Progenitor cell of endocrine pancreas (in vitro differentiated cells): Measurements from ENCODE around the gene TTC33. TPM values are rescaled to one million over a fixed set of nuclear protein-coding genes. Genes with fewer than 3 reads are reported as not detected.
"Not testable (repeated sequence)": the region's sequence is repeated elsewhere in the genome, so short reads cannot be mapped to it uniquely, and the experiment has no call there.

Experiments used
- DNase-seq: peaks from one replicate; pipeline ENCODE4 v3.0.0; 2021; ENCODE audit warnings: low spot score; ENCODE audit not compliant: unreplicated experiment
- H3K27ac Mint-ChIP-seq: 2 replicates; pipeline ENCODE4 v1.8.0; 2021; ENCODE audit warnings: mild to moderate bottlenecking, moderate library complexity, mixed read lengths
- H3K27me3 Mint-ChIP-seq: 2 replicates; pipeline ENCODE4 v1.8.0; 2021; ENCODE audit warnings: mixed read lengths
- H3K36me3 Mint-ChIP-seq: 2 replicates; pipeline ENCODE4 v1.8.0; 2022; ENCODE audit warnings: mixed read lengths; ENCODE audit not compliant: insufficient read depth
- H3K4me1 Mint-ChIP-seq: 2 replicates; pipeline ENCODE4 v1.8.0; 2021; ENCODE audit warnings: low read depth, mixed read lengths
- H3K4me3 Mint-ChIP-seq: 2 replicates; pipeline ENCODE4 v1.8.0; 2021; ENCODE audit warnings: low read depth, mild to moderate bottlenecking, moderate library complexity, mixed read lengths
- H3K9me3 Mint-ChIP-seq: 2 replicates; pipeline ENCODE4 v1.8.0; 2021; ENCODE audit warnings: low read depth, mixed read lengths
- total RNA-seq: library from RNA; stranded (reverse); gene quantifications from 2 replicates; pipeline ENCODE4 v1.2.1, GENCODE V29; 2021
- TF ChIP-seq, protein P1 (sequence below): fragments of 200-600 bp; sonication (generic); IDR thresholded peaks from one replicate; pipeline ENCODE4 v1.5.0; 2021; ENCODE audit warnings: antibody characterized with exemption, mild to moderate bottlenecking; ENCODE audit not compliant: unreplicated experiment

Gene TTC33
- total RNA-seq, 1 donor from 2014 or later, result 25.4 TPM

DNA sequence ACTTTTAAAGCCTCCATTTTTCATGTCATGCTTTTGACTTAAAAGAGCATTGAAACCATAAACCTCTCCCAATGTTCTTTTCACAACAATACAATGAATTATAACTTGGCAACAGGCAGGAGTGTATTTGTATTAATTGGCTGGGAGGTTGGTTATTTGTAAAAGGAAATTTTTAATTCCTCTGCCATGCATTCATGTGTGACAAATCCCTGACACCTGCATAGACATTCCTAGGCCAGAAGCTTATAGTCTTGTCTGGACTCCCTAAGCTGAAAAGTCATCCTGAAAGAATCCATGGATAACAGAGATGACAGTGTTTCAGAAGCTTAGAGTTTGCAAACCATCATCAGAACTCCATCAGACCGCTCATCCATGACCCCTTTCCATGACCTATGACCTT lies 152.4 kb downstream of the TTC33 start:
- Mint-ChIP-seq H3K27me3 (peaks cover 5% of the 10 kb centered on the region), H3K27ac (peak overlapping the region; percentile 36), H3K9me3 (no peaks in the 10 kb centered on the region), H3K4me1 (peaks cover 18% of the 10 kb centered on the region), H3K4me3 (no peak overlapping the region), H3K36me3 (no peaks in the 10 kb centered on the region)
- TF ChIP-seq, protein P1, sequence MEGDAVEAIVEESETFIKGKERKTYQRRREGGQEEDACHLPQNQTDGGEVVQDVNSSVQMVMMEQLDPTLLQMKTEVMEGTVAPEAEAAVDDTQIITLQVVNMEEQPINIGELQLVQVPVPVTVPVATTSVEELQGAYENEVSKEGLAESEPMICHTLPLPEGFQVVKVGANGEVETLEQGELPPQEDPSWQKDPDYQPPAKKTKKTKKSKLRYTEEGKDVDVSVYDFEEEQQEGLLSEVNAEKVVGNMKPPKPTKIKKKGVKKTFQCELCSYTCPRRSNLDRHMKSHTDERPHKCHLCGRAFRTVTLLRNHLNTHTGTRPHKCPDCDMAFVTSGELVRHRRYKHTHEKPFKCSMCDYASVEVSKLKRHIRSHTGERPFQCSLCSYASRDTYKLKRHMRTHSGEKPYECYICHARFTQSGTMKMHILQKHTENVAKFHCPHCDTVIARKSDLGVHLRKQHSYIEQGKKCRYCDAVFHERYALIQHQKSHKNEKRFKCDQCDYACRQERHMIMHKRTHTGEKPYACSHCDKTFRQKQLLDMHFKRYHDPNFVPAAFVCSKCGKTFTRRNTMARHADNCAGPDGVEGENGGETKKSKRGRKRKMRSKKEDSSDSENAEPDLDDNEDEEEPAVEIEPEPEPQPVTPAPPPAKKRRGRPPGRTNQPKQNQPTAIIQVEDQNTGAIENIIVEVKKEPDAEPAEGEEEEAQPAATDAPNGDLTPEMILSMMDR, result no peak
- no peak for DNase-seq

DNA sequence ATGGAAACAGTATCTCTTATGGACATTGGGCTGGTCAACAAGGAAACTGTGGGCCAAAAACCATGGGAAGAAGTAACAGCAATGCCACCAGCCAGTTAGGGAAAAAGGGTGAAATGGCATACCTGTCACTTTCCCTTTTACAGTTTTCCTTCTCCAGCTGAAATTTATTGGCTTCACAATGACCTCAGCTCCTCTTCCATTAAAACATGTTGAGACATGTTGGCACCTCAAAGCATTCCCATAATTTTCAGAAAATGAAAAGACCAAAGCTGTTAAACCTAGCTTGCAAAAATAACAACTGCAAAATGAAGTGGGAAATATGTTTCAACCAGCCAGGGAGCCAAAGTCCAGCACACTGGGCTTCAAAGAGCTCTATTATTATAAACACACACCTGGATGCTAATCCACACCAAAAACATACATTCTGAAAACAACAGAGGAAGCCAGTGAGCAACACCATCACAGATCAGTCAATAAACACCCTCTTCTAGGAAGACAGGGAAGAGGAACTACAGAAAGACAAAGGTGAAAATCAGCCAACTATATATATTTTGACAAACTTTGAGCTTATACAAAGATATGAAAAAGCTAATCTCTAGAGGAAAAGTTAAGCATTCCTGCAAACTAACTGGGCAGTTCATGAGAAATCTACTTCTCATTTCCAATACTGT lies 154.4 kb downstream of the TTC33 start:
- H3K27ac Mint-ChIP-seq, result no peak overlapping the region
- no peaks in the 10 kb centered on the region for H3K9me3 Mint-ChIP-seq
- TF ChIP-seq, protein P1, result no peak
- H3K4me1 Mint-ChIP-seq, result peaks cover 18% of the 10 kb centered on the region
- peaks cover 11% of the 10 kb centered on the region for H3K27me3 Mint-ChIP-seq
- H3K36me3 Mint-ChIP-seq, result no peaks in the 10 kb centered on the region
- DNase-seq, result no peak
- H3K4me3 Mint-ChIP-seq, result no peak overlapping the region

- H3K9me3 Mint-ChIP-seq, result no peaks in the 10 kb centered on the region
- no peak for DNase-seq
- no peak overlapping the region for H3K27ac Mint-ChIP-seq
- H3K4me3 Mint-ChIP-seq, result no peak overlapping the region
- H3K36me3 Mint-ChIP-seq, result no peaks in the 10 kb centered on the region
- H3K4me1 Mint-ChIP-seq, result peaks cover 18% of the 10 kb centered on the region
- TF ChIP-seq, protein P1, result no peak
- H3K27me3 Mint-ChIP-seq, result peaks cover 11% of the 10 kb centered on the region
These were observed 155.4 kb downstream of the TTC33 start for GRCh38 chr5:40600383-40600782.

DNA sequence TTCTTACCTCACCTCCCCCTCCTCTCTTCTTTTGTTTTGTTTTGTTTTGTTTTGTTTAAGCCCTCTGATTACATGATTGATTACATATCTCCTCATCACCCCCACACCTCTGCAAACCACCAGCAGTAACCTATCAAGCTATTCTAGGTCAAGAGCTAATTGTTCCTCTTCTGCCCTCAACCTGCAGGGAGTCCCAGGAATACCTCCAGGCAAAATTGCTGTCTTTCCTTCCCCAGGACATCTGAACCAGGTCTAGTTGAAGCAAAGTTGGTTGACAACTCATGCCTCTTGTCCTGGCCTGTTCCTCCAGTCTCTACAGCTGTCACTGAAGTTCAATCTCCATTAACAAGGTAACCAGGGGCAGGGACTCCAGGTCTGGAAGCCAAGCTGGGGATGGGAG lies 156.1 kb downstream of the TTC33 start:
- no peak overlapping the region for H3K27ac Mint-ChIP-seq
- no peaks in the 10 kb centered on the region for H3K9me3 Mint-ChIP-seq
- TF ChIP-seq, protein P1, result no peak
- H3K4me1 Mint-ChIP-seq, result peaks cover 18% of the 10 kb centered on the region
- peaks cover 13% of the 10 kb centered on the region for H3K27me3 Mint-ChIP-seq
- H3K4me3 Mint-ChIP-seq, result no peak overlapping the region
- H3K36me3 Mint-ChIP-seq, result no peaks in the 10 kb centered on the region
- no peak for DNase-seq

GRCh38 chr5:40594811-40595210 lies 160.9 kb downstream of the TTC33 start:
- no peak for DNase-seq
- H3K27ac Mint-ChIP-seq, result no peak overlapping the region
- peaks cover 7% of the 10 kb centered on the region for H3K4me1 Mint-ChIP-seq
- peaks cover 7% of the 10 kb centered on the region for H3K9me3 Mint-ChIP-seq
- TF ChIP-seq, protein P1, result no peak
- no peak overlapping the region for H3K4me3 Mint-ChIP-seq
- peaks cover 13% of the 10 kb centered on the region for H3K27me3 Mint-ChIP-seq
- no peaks in the 10 kb centered on the region for H3K36me3 Mint-ChIP-seq

DNA sequence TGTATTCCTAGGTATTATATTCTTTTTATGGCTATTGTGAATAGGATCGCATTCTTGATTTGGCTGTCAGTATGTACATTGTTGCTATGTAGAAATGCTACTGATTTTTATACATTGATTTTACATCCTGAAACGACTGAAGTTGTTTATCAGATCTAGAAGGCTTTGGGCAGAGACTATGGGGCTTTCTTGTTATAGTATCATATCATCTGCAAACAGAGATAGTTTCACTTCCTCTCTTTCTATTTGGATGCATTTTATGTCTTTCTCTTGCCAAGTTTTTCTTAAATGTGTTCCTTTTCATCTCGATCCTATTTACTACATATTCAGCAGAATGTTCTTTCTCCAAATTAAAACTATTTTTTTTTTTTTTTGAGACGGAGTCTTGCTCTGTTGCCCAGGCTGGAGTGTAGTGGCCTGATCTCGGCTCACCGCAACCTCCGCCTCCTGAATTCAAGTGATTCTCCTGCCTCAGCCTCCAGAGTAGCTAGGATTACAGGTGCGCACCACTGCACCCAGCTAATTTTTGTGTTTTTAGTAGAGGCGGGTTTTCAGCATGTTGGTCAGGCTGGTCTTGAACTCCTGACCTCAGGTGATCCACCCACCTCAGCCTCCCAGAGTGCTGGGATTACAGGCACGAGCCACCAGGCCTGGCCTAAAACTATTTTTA lies 163.9 kb downstream of the TTC33 start:
- H3K4me1 Mint-ChIP-seq, H3K4me3 Mint-ChIP-seq, H3K9me3 Mint-ChIP-seq, H3K27me3 Mint-ChIP-seq, DNase-seq, H3K27ac Mint-ChIP-seq, H3K36me3 Mint-ChIP-seq: not testable (repeated sequence)
